AG10803 (cell line): Measurements from ENCODE around the gene PGAP1.

Experiments
- DNase-seq: peaks from one replicate; pipeline ENCODE4 v3.0.0; 2010; ENCODE audit warnings: low read depth
- H3K4me3 ChIP-seq: 2 replicates; pipeline ENCODE4 v1.5.1; 2011; ENCODE audit warnings: mild to moderate bottlenecking, low read length, control low read depth
- CTCF ChIP-seq: conservative IDR thresholded peaks from 2 replicates; pipeline ENCODE4 v1.5.1; 2011; ENCODE audit warnings: mild to moderate bottlenecking, low read length, control low read depth, inconsistent platforms

Gene PGAP1

GRCh38 chr2:196951973-196952372 is 25.5 kb upstream of the PGAP1 start:
- TF ChIP-seq CTCF = no peak
- no peak overlapping the region for H3K4me3 ChIP-seq
- DNase-seq = no peak

GRCh38 chr2:196949116-196949515 is 22.6 kb upstream of the PGAP1 start:
- H3K4me3 ChIP-seq = no peak overlapping the region
- TF ChIP-seq CTCF = no peak
- no peak for DNase-seq

- no peak overlapping the region for H3K4me3 ChIP-seq
- no peak for TF ChIP-seq CTCF
- DNase-seq = no peak
These were observed 18.1 kb upstream of the PGAP1 start for GRCh38 chr2:196944570-196944969.

- DNase-seq = no peak
- no peak for TF ChIP-seq CTCF
- H3K4me3 ChIP-seq = no peak overlapping the region
These were observed 15.0 kb upstream of the PGAP1 start for GRCh38 chr2:196941398-196942078.

GRCh38 chr2:196939371-196939770 is 12.9 kb upstream of the PGAP1 start:
- no peak for TF ChIP-seq CTCF
- DNase-seq = peak; percentile 22
- no peak overlapping the region for H3K4me3 ChIP-seq

GRCh38 chr2:196935432-196935831 is 8.9 kb upstream of the PGAP1 start:
- DNase-seq = no peak
- TF ChIP-seq CTCF = no peak
- H3K4me3 ChIP-seq = no peak overlapping the region

GRCh38 chr2:196934672-196935071 is 8.2 kb upstream of the PGAP1 start:
- no peak for DNase-seq
- no peak for TF ChIP-seq CTCF
- H3K4me3 ChIP-seq = no peak overlapping the region
